ENCODE data around the gene MCM3AP.
"Not testable (repeated sequence)": the region's sequence is repeated elsewhere in the genome, so short reads cannot be mapped to it uniquely, and the experiment has no call there.

MCM3AP gene

DNA sequence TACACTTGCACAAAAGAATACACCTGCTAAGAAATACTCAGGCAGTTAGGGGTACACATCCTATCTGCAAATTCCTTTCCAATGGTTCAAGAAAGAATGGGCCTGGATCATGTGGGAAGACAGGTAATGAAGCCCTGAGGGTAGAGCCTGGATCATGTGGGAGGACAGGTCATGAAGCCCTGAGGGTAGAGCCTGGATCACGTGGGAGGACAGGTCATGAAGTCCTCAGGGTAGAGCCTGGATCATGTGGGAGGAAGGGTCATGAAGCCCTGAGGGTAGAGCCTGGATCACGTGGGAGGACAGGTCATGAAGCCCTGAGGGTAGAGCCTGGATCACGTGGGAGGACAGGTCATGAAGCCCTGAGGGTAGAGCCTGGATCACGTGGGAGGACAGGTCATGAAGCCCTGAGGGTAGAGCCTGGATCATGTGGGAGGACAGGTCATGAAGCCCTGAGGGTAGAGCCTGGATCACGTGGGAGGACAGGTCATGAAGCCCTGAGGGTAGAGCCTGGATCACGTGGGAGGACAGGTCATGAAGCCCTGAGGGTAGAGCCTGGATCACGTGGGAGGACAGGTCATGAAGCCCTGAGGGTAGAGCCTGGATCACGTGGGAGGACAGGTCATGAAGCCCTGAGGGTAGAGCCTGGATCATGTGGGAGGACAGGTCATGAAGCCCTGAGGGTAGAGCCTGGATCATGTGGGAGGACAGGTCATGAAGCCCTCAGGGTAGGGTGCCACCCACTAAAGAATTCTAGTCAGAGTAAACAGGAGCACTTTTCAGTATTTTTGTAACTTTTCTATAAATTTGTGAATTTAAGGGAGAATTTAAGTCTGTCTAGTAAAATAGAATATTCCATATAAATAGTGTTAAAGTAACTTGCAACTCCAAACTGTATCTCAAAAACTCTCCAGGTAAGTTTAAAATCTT is 84.3 kb downstream of the MCM3AP start:
- not testable (repeated sequence) for ATAC-seq

DNA sequence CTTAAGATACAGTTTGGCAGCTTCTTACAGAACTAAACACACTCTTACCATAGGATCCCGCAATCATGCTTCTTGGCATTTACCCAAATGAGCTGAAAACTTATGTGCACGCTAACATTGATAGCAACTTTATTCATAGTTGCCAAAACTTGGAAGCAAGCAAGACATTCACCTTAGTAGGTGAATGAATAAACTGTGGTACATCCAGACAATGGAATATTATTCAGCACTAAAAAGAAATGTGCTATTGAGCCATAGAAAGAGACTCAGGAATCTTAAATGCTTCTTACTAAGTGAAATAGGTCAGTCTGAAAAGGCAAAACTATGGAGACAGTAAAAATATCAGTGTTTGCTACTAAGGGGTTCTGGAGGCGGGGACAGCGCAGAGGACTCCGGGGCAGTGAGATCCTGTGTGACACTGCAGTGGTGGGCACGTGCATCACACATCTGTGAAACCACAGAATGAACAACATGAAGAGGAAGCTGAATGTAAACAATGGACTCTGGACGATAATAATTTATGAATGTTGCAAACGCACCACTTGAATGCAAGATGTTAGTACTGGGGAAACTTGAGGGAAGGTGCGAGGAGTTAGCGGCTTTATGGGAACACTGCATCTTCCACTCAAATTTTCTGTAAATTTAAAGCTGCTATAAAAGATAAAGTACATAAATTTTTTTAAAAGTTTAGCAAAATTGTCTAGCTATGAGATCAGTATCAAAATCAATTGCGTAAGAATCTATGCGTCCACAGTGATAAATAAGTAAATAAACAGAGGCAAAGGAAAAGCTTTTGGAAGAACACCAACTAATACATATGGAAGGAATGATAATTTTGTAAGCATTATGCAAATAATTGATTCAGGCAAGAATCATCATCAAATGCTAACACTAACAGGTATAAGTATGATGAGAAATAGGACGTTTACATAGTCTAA is 85.7 kb downstream of the MCM3AP start:
- no peak for ATAC-seq

DNA sequence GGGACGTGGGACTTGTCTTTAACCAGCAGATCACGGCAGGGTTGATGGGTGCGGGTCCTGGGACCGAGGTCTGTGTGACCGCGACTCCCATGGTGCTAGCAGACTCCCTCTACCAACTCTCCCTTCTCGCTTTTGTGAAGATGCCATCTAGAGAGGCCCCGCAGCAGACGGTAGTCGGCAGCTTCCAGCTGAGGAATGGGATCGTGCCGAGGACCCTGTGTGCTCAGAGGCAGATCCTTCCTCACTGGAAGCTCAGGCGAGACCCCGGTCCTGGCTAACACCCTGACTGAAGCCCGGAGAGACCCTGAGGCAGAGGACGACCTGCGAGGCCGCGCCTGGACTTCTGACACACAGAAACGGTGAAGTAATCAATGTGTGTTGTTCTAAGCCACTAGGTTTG is 88.7 kb downstream of the MCM3AP start:
- no peak for ATAC-seq

DNA sequence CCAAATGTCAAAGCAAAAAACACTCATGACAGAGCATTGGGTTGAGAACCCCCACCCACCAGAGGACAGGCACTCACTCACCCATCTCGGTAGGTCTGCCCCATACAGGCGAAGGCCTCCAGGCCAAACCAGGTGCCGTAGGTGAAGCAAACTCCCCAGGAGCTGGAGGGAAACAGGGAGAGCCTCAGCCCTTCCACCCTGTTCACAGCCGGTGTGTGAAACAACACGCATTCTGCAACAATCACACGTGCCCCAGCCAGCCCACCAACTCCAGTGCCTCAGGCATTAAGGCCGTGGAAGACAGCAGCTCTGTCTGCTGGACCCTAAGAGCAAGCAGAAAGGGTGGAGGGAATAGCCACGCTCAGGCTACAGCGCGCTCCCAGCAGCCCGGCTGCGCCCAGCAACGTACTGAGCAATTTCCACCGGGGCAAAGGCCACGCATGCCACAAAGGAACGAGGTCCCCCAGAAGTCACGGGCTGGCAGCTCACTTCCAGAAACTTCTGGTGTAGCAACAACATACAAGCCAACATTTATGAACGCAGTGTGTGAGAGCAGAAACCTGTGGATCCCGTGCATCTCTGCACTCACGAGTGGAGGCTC is 89.7 kb downstream of the MCM3AP start:
- no peak for ATAC-seq

DNA sequence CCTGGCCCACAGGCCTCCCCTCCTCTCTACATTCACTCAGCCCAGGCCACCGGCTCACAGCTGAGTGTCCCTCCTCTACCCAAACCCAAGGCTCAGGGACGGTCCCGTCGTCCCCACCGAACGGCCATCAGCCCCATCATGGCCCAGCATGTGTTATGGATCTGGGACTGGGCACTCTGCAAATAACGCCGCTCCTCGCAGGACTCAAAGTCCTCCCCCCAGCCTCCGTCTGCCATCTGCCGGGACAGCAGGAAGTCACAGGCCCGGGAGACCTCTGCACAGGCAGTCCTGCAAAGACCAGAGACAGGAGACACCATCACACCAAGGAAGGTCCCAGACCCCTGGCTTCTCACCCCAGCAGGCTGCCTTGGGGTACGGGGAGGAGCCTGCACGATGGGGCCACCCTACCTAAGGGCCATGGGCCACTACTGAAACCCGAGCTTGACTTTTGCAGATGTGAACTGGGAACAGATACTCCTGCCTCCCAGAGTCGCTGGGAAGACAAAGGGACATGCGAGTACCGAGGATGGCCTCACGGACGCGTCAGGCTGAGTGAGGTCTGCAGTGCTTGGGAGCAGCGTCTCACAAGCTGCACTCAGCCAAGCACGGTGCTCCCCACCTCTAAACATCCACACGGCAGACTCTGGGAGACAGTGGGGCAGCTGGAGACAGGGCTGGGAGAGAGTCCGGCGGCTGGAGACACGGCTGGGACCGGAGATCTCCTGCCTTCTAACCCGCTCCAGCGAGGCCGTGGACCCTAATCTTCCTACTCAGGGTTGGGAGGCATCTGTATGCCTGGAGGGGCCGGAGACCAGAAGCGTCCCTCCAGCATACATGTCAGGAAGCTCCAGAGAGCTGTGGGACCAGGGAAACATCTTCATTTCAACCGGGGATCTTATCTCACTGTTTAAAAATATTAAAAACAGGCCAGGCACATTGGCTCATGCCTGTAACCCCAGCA is 90.8 kb downstream of the MCM3AP start:
- ATAC-seq, result no peak

DNA sequence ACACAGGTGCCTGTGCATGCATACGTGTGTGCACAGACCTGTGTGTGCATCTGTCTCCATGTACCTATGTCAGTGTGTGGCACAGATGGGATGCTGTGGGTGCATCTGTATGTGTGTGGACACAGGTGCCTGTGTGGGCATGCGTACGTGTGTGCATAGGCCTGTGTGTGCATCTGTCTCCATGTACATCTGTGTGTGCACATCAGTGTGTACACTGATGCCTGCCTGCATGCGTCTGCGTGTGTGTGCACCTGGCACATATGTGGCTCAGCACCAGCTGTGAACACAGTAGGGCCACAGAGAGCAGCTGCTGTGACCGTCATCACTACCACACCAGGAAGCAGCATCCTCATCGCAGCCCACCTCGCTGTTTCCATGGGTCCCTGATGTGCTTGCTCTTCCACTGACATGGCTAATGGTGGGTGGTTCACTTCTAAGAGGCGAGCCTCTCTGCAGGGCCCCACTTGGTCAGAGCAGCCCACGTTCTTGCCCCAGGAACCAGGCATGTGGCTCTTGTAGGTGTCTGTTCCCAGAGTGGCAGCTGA is 91.5 kb downstream of the MCM3AP start:
- ATAC-seq, result no peak

DNA sequence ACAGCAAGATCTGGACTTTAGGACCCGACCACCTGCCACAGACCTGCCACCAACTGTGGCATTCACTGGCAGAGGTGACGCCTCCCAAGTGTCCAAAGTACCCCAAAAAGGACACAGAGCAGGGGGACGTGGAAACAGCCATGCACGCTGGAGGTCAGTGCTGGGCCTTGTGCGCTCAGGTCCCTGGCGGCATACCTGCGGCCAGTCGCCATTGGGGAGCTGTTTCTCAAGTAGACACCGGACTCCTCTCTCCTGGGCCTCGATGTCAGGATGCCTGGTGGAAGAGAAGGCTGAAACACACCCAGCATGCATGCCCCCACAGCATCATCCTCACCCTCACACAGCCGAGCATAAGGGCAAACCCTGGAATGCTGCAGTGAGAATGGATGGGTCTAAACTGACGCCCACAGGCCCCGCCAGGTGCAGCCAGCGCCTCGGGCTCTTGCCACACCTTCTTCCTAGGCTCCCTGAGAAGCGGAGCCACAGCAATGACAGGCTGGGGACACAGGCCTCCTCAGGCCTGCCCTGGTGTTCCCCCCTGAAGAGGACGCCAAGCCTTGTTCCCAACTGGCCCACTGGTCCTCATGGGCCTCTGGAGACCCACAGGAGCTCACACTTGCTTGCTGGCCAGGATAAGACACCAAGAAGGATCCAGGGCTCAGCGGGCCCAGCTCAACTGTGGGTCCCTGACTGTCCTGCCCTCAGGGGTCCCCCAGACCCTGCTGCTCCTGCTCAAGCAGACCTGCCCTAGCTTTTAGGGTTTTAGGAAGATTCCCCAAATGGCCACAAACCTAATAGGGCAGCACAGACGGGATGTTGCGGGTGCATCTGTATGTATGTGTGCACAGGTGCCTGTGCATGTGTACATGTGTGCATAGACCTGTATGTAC is 93.5 kb downstream of the MCM3AP start:
- ATAC-seq, result no peak

DNA sequence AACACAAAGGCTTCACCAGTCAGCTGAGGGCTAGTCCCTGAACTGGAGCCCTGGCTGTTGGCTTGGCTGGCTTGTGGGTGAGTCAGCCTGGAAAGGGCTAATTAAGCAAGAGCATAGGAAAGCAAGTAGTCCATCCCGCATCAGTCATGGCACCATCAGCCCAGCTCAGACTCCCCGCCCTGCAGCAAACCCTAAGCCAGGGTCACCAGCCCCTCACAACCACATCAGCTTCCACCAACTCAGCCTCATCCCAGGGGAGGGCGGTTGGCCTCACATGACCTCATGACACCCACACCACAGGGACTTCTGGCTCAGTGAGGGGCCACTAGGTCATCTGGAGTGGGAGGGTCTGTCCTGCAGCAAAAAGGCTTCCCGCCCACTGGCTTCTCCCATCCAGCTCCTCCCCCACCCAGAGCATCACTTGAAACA is 94.1 kb downstream of the MCM3AP start:
- no peak for ATAC-seq

DNA sequence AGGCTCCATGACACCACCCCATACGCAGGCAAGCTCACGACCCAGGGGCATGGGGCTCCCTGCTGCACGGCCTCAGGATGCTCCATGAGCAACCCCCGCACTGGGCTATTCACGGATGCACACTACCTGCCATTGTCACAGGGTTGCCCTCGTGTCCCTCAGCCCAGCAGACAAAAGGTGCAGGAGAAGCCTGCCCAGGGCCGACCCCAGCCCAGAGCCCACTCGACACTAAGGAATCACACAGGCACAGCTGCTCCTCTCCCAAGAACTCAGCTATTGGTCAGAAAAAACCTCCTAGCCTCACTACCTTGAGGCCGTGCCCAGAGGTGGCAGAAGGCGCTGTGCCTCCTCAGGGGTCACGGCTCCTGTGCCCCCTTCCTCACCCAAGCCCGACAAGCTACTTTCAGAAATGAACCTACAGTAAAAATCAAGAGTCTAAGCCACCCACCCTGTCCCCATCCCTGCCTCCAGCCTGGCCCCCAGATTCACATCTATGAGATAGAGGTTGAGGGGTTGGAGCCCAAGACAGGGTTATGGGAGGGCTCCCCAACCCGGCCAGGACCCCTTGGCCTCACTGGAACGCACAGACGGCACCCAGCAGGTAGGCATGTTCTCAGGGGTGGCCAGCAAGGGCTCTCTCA is 94.8 kb downstream of the MCM3AP start:
- no peak for ATAC-seq

DNA sequence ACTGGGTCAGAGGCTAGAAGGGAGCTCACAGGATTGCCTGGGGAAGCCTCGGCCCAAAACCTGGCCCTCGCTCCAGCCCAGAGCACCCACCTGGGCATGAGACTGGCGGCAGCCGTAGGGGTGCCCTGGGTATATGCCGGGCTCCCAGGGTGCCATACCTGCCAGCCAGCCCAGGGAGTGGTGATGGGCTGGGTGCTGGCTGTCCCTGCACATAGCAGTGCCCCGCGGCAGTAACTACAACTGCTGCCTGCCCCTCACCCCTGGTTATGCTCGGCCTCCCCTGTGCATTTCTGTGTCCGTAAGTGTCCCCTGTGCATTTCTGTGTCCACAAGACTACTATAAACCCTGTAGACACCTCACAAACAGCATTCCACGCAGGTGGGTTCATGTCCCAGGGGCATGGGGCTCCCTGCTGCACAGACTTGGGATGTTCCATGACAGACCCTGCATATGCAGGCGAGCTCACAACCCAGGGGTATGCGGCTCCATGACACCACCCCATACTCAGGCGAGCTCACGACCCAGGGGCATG is 95.4 kb downstream of the MCM3AP start:
- no peak for ATAC-seq

DNA sequence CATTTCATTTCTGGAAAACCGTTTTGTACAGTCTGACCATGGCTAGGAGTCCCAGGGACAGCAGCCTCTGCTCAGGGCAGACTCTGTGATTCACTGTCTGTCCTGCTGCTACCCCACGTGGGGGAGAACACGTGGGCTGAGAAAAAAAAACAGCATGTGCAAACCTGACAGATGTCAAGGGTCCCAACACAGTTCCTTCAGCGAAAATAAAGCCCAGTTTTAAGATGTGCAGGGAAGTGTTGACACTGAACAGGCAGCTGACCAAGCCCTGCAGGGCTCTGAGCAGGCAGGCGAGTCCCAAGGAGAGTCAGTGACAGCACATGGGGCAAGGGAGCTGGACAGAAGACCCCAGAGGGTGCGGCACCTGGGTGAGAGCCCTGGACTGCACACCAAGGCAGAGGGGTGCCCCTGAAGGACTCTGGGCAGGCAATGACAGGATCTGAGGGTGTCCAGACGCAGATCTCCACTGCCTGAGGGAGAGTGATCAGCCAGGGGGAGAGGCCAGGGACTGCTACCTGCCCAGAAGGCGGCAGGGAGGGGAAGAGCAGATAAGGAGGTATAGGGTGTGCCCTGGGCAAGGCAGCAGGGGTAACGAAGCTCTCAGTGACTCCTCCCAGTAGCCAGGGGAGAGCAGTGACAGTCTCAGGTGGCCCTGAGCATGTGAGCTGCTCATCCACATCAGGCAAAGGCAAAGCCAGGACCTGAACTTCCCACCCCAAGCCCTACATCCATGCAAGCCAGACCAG is 96.0 kb downstream of the MCM3AP start:
- ATAC-seq, result no peak

DNA sequence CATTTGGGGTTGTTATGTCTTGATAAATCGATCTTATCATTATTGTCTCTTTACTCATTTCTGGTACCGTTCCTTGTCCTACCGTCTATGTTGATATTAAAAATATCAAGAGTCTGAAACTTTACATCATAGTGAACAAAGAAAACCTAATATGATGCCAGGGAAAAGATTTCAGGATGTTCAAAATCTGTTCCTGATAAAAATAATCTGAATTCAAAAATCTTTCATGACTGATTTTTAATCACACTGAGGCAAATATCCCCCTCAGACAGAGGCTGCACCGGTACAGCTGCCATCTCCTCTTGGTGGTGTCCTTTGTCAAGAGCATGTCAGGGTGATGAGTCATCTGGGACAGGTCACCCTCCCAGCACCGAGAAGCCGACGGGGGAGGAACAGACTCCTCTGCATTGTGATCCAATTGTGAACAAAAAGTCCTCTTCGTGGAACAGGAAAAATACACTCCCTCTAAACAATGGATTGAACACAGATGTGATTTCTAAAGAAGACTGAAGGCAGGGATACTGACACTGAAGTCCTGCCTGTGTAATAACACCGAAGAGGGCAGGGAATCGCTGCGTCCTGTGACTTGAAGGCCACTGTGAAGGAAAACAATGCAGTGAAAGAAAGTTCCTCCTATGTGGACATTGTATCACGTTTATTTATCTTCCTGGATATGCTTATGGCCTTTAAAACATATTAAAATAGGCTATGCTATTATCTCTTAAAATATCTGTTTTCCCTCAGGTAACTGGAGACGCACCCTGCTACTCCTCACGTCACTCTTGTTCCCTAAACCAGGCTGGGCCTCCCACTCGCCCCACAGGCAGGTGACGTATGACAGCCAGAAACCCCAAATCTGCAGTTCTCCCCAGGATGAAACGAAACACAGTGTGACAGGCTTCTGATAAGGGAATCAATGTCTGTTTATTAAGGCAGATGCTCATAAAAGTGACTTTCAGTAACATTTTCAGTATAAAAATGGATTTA is 96.9 kb downstream of the MCM3AP start:
- no peak for ATAC-seq

DNA sequence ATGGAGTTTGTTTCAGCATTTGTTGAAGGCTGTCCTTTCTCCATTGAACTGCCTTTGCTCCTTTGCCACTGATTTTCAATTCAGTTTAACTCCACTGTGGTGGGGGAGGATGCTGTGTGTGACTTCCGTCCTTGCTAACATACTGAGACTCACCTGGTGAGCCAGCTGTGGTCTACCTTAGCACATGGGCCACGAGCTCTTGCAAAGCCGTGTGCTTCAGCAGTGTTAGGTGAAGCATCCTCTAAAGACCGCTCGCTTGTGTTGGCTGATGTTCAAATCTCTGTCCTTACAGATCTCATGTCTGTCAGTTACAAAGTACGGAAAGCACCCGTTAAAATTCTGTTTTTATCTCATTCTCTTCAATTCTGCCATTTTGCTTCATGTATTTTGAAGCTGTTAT is 97.6 kb downstream of the MCM3AP start:
- ATAC-seq, result no peak

DNA sequence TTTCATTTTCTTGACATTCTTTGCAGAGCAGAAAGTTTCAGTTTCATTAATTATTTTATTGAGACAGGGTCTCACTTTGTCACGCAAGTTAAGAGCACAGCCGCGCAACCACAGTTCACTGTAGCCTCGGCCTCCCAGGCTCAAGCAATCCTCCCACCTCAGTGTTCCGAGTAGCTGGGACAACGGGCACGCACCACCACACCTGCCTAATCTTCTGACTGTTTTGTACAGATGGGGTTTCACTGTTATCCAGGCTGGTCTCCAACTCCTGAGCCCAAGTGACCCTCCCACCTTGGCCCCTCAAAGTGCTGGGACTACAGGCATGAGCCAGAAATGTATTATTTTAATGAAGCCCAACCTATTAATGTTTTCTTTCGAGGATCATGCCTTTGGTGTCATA is 98.2 kb downstream of the MCM3AP start:
- no peak for ATAC-seq

DNA sequence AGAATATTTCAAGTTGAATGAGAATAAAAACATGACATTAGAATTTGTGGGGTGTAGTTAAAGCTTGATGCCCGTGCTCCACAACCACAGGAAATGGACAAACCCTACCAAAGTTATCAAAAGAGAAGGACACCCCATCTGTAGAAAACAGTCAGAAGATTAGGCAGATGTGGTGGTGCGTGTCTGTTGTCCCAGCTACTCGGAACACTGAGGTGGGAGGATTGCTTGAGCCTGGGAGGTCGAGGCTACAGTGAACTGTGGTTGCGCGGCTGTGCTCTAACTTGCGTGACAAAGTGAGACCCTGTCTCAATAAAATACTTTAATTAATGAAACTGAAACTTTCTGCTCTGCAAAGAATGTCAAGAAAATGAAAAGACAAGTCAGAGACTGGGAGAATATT is 99.7 kb downstream of the MCM3AP start:
- ATAC-seq, result no peak

Measured in activated CD4-positive, CD25-positive, alpha-beta regulatory T cell treated with anti-CD3 and anti-CD28 coated beads, Interleukin-2, amount 50 U/mL, for 24 hours (primary cell).